GM19023 (cell line): Measurements from ENCODE around the gene CDK15.
"Not testable (repeated sequence)": the region's sequence is repeated elsewhere in the genome, so short reads cannot be mapped to it uniquely, and the experiment has no call there.

Experiments used
- ATAC-seq: cut with Tn5 transposase; IDR thresholded peaks from one replicate; pipeline ENCODE4 v1.9.1; 2021; ENCODE audit warnings: mild to moderate bottlenecking, moderate library complexity; ENCODE audit not compliant: unreplicated experiment

Gene CDK15

DNA sequence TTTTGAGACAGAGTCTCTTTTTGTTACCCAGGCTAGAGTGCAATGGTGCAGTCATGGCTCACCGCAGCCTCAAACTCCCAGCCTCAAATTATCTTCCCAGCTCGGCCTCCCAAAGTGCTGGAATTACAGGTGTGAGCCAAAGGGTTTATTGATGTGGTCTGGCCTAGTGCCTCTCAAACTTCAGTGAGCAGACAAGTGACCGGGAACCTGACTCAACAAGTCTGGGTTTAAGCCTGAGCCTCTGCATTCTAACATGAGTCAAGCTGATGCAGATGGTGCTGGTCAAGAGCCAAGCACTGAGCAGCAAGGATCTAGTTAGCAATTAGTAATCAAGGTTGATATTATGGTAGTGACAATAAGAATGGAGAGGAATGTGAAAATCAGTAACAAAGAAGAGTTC lies 21.3 kb downstream of the CDK15 start:
- no peak for ATAC-seq

DNA sequence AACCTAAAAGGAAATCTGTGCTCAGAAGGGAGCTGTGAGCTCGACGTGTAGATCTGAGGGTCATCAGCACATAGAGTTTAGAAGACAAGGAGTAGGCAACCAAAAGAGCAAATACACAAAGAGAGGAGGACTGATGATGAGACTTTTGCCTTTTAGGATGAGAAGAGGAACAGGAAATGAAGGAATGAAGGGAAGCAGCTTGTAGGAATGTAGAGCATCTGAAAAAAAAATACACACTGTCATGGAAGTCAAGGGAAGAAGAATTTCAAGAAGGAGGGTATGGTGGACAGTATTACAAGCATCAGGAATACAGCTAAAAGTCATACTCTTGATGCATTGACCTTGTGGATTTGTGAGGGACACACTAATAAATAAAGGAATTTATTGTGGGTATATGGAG lies 21.9 kb downstream of the CDK15 start:
- ATAC-seq, result no peak

DNA sequence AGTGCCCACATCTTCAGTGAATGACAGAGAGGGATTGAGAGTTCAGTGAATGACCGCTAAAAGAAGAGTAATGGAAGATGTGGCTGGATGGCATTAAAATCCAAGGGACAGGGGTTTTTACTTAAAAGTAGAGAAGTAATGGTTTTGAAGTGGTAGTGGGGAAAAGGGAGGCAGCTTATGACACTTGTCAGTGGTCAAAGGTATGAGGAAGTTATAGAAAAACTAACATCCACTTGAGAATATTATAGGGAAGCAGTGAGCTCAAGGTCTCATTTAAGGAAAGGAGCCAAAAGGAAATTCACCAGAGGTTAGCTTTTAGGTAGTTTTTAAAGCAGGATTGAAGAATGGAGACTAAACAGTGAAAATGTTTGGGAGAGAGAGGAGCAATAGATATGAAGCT lies 24.3 kb downstream of the CDK15 start:
- no peak for ATAC-seq

DNA sequence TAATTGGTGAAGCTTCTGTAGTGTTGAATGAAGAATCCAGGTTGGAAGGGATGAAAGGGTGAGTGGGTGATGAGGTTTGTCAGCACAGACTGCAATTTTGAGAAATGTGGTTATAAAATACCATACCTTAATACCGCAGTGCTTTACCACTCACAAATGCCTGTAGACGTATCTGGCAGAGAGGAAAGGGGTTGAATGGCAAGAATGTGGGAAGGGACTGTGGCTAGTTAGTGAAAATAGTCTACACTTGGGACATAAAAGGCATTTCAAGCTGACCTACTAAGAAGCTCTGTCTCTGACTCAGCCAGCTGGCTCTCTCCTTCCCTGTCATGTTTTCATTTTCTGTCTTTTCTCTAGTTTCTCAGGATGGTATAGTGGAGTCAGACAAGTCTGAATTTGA lies 25.1 kb downstream of the CDK15 start:
- no peak for ATAC-seq

DNA sequence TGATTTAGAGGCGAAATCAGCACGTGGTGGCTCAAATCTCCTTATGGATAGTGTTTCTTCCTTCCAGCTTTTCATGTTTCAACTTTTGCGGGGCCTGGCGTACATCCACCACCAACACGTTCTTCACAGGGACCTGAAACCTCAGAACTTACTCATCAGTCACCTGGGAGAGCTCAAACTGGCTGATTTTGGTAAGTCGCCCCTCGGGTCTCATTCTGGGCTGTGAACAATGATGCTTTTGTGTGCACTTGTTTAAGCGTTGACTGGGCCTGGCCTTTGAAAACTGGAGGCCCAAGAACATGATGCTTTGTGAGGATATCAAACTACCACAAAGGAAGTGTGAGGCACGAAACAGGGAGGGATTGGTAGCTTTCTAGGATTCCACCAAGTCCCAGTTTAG lies 27.4 kb downstream of the CDK15 start:
- ATAC-seq, result no peak

DNA sequence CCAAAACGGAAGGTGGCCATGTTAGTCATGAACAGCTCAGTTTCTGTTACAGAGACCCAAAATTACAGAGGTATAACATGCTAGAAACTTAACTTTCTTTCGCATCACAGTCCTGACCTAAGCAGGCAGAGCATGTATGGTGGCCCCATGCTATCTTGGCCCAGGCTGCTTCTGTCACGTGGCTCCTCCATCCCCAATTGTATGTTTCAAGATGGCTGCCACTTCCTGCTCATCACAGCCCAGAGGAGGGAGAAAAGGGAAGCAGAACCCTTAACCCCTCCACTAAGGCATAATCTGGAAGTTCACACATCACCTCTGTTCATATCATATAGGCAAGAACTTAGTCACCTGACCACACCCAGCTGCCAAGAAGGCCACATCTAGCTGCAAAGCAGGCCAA lies 28.7 kb downstream of the CDK15 start:
- no peak for ATAC-seq

DNA sequence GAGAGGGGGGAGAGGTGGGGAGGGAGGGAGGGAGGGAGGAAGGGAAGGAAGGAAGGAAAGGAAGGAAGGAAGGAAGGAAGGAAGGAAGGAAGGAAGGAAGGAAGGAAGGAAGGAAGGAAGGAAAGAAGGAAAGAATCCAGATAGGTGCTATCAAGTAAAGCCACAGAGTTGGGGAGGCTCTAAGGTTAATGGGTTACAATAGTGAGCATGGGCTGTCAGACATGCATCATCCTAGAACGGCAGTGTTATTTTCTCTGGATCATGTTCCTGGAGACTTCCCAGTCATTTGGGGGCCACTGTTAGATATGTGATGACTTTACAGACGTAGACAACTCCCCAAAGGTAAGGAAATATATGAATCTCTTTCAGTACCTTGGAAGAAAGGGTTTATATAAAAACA lies 31.1 kb downstream of the CDK15 start:
- no peak for ATAC-seq

DNA sequence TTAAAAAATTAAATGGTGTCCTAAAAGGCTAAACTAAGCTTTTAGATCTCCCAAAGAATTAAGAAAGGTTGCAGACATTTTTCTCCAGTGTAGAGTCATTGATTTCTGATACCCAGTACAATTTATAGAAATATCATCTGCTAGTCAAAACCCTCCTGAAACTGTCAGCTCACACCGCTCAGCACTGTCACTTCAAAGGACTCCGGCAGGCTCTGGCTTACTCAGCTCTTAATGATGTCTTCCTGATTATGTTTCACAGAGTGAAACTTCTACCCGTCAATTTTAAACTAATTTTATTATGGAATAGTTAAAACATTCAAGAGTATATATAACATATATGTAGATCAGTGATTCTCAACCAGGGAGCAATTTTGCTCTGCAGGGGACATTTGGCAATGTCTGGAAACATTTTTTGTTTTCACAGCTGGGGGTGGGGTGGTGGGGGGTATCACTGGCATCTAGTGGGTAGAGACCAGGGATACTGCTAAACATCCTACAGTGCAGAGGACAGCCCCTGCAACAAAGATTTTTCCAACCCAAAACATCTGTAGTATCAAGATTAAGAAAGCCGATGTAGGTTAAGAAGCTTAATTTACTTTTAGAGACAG lies 31.6 kb downstream of the CDK15 start:
- ATAC-seq, result no peak

DNA sequence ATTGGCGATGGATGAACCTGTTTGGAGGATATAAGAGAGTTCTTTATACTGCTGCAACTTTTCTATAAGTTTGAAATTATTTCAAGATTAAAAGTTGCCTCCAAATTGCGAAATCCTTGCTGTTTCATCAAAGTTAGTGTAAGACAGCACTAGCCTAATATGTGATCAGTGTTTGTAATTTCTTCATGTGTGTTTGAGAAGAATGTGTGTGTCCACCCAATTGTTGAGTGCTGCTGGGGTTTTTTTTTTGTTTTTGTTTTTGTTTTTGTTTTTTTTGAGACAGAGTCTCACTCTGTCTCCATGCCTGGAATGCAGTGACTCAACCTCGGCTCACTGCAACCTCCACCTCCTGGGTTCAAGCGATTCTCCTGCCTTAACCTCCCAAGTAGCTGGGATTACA lies 33.4 kb downstream of the CDK15 start:
- ATAC-seq, result no peak

DNA sequence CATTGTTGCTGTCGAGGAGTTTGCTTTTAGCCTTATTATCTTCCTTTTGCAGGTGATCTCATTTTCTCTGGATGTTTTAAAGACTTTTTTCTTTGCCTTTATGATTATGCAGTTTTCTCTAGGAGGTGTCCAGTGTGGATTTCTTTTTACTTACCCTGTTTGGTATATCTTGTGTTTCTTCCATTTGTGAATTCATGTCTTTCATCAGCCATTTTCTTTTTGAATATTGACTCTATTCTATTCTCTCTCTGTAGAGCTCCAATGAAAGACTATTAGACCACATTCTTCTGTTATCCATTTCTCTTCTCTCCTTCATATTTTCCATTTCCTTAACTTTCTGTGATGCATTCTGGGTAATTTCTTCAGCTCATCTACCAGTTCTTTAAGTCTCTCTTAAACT lies 34.4 kb downstream of the CDK15 start:
- ATAC-seq, result no peak

DNA sequence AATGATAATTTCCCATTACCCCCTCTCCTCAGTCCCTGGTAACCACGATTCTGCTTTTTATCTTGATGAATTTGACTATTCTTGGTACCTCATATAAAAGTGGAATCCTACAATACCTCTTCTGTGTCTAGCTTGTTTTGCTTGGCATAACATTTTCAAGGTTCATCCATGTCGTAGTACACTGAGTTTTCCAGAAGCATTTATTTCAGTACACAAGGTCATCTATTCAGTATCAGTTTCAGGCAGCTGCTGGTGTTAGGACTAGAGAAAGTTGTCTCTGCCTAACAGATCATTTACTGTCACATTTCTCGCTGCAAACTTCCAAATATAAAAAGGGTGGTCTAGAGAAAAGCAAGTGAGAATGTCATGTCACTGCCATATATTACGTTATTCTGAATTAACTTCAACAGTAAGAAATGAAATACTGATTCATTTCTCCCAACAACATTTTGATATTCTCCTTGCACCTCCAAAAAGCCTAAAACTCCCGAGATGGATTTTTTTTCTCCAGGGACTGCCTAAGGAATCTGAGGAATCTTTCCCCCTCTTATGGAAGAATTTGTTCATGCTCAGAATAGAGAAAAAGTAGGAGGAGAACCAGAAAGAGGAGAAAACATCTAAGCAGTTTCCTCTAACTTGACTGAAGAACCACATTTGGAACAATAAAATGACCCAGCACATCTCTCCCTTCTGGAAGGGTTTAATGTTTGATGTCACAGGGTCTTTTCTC lies 36.0 kb downstream of the CDK15 start:
- ATAC-seq, result no peak

DNA sequence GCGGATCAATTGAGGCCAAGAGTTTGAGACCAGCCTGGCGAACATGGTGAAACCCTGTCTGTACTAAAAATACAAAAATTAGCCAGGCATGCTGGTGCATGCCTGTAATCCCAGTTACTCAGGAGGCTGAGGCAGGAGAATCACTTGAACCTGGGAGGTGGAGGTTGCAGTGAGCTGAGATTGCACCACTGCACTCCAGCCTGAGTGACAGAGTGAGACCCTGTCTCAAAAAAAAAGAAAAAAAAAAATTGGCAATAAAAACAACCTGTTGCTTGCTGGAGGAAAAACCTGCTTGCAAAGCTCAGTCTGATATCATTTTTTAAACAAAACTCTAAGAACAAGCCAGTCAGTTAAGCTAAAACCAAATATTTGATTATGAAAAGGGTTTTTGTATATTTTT lies 38.6 kb downstream of the CDK15 start:
- not testable (repeated sequence) for ATAC-seq

DNA sequence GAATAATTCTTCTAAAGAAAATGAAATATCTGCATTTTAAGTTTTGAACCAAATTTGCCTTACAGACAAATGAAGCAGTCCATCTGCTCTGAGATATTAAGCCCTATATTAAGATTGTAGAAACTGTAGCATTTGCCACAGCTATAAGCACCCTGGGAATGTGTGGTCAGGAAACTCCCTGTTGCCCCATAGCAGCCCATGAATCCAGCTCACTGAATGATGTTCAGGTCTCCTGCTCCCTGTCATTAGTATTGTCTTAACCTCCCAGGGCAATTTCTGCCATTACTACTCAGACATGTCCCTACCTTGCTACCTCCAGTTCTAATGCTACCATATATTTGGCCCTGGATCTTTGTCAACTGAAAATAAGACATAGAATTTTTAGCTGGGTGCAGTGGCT lies 41.1 kb downstream of the CDK15 start:
- ATAC-seq, result no peak

DNA sequence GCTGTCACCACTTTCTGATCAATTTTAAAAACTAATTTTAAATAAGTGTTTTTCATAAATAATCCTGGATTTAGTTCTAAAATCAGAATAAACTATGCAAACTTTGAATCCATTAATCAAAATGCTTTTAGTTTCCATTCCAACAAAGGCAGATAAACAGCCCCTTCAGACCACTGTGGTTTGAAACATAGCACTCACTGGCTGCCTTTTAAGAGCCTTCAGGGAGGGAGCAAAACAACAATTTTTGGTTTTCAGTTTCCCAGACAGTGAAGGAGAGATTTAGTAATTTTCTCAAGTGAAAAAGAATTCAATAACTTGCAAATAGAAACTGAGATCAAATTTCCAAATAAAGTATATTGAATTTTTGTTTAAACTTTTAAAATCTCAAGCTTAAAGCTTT lies 46.1 kb downstream of the CDK15 start:
- no peak for ATAC-seq

DNA sequence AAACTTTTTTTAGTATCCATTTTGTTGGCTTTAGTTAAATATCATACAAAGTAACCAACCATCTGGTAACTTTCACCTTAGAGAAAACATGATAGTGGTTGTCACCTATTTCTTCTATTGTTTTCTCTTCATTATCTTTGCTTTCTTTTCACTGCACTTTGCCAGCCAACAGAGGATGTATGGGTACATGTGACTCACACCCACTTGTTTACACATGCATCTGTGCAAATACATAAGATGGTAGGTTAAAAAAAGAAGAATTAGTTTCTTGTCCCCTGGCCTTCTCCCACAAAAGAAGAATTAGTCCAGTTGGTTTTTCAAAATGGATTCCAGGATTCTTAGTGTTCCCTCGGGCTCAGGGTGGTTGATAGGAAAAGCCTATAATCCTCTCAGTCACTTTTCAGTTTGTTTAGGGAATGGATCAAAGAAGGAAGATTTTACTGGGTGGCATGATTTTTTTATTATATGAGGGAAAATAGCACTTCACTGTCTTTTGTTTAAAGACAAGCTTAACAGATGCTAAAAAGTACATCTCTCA lies 46.6 kb downstream of the CDK15 start:
- no peak for ATAC-seq

DNA sequence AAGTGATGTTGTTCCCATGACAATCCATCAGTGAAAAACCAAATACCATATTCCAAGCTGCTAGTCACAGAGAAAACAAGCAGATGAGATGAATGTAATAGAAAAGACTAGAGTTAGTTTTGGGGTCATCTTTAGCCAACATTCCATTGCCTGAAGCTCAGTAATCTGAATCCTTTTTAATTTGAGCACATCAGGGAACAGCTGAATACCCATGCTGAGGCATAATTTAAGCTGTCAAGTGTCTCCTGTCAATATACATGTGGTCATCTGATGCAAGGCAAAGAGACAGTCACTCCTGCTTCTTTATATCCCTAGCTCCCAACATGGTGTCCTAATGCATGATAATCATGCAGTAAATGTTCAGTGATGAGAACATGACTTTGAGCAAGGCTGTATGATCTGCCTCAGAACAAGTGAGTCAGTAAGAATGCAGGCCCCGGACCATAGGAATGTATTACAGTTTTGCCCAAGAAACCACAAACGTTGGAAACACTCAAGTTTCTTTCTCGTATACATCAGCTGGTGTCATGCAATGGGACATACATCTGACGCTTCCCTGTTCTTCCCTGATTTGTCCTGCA lies 48.0 kb downstream of the CDK15 start:
- no peak for ATAC-seq

DNA sequence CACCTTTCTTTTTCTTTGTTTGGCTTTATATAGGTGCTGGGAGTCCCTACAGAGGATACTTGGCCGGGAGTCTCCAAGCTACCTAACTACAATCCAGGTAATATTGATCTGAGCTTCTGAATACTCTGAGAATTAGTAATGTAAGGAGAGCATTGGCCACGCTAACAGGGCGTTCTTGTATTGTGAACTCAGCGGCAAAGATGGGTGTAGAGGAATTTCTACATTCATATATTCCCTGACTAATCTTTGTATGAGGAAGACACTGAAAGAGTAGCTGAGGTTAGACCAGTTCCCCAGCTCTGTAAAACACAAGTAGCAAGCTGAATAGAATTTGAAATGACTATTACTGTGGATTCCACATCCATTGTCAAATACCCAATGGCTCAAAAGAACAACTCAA lies 48.5 kb downstream of the CDK15 start:
- ATAC-seq, result no peak

DNA sequence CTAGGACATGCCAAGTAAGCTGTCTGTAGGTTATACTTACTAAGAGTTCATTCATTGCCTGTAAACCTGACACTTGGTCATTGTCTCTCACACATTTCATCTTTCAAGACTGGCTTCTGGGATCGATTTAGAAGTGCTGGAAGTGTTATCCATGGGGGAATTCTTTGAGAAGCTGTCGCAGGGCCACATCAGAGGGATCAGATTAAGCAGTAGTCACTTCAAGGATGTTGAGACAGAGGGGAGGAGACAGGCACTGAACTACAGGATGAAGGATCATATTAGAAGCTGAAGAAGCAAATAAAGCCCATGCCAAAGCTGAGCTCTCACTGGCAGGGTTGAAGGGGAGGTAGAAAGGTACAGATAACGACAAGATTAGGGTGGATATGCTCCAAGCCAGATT lies 49.0 kb downstream of the CDK15 start:
- ATAC-seq, result no peak

DNA sequence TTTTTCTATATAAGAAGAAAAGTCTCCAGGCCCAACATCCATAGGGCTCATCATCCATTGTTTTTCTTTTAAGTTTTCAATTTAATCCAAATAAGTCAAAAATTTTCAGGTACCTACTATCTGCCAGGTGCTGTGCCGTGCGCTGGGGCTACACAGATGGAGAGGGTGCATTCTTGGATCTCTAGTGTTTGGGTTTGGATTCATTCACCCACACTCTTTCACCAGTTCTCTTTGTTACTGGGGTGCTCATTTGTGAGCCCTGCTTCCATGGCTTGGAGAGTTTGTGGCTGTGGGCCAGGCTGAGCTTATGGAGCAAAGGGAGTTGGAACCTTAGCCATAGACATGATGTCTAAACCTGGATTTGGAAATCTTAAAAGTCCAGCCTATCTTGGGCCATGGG lies 51.0 kb downstream of the CDK15 start:
- ATAC-seq, result no peak

DNA sequence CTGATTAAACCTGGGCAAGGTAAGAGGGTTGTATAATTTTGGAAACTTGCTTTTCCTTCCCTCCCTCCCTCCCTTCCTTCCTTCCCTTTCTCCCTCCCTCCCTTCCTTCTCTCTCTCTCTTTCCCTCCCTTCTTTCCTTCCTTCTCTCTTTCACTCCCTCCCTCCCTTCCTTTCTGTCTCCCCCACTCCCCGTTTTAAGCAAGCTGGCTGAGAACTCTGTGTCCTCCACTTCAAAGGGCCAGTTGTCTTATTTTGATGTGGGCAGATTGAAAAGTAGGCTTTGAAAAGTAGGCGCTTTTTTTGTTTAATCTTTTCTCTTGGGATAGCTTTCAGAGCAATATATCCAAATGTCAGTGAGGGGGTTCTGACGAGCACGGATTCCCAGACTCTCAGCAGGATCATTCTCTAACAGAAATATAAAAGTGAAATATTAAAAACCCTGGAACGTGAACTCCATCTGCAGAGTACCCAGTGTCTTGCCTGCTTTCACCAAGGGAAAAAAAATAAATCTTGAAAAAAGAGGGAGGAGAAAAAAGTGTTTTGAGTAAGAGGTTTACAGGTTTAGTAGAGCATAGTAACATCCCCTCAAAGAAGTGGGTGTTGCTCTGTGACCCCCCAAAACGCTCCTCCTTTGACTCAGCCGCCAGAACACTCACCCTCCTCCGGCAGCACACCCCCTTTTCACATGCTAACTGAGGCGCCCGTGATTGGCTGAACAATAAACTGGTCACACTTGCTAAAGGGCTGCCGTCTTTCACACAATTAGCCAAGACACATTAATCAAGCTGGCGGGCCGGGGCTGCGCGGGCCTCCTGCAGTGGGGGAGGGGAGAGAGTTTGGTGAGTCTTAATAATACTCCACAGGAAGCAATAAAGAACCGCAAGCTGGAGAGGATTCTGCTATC lies 52.2 kb downstream of the CDK15 start:
- no peak for ATAC-seq

DNA sequence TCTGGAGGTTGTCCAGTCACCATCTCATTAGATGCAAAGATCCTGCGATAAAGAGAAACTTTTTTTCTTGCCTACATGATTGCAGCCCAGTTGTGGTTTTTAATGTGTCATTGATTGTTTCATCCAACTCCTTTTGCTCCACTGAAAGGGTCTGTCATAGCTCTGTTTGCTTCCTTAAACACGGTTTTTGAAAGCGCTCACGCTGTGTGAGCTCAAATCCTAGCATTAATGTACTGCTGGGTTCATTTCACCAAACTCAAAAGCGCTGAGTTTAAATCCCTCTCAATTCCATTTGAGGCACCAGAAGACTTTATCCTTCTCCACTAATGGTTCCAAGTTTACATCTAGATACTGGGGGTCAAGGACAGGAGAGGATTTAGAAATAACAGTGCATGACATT lies 53.6 kb downstream of the CDK15 start:
- ATAC-seq, result no peak
